Lung (tissue), 12 donors: ENCODE measurements around the gene SMARCA2. TPM values are rescaled to one million over a fixed set of nuclear protein-coding genes. Genes with fewer than 3 reads are reported as not detected.

Experiments
- ATAC-seq: fragments of 200-7000 bp; cut with Tn5 transposase; one replicate; pipeline ENCODE4 v1.9.1; 2020; ENCODE audit warnings: moderate number of reproducible peaks; ENCODE audit not compliant: insufficient read depth, low FRiP score
- DNase-seq, 3 donors: peaks; one replicate each; pipeline ENCODE4 v3.0.0-alpha.2; 2013 to 2017
- H3K27ac ChIP-seq, 2 donors: one replicate each; pipeline ENCODE4 v1.5.1; 2013; ENCODE audit warnings: mild to moderate bottlenecking in 2 of 2, moderate library complexity in 2 of 2, control low read depth in 1 of 2, inconsistent platforms in 1 of 2, low read depth in 1 of 2, low read length in 1 of 2
- H3K27me3 ChIP-seq, 3 donors: one replicate each; pipeline ENCODE4 v1.5.1; 2013; ENCODE audit warnings: low read length in 2 of 3; ENCODE audit not compliant: control insufficient read depth in 3 of 3, insufficient read depth in 3 of 3
- H3K36me3 ChIP-seq, 4 donors: one replicate each; pipeline ENCODE4 v1.5.1; 2013; ENCODE audit warnings: low read length in 4 of 4, mild to moderate bottlenecking in 1 of 4, moderate library complexity in 1 of 4; ENCODE audit not compliant: control insufficient read depth in 4 of 4, insufficient read depth in 4 of 4
- H3K4me1 ChIP-seq, 5 donors: one replicate each; pipeline ENCODE4 v1.5.1; 2013; ENCODE audit warnings: low read length in 5 of 5, mild to moderate bottlenecking in 2 of 5, moderate library complexity in 1 of 5; ENCODE audit not compliant: control insufficient read depth in 5 of 5, insufficient read depth in 5 of 5
- H3K4me3 ChIP-seq: one replicate; pipeline ENCODE4 v1.5.1; 2013; ENCODE audit warnings: mild to moderate bottlenecking, control low read depth, moderate library complexity
- H3K9ac ChIP-seq, 2 donors: one replicate each; pipeline ENCODE4 v1.5.1; 2013; ENCODE audit warnings: low read length in 2 of 2, control low read depth in 1 of 2; ENCODE audit not compliant: insufficient read depth in 1 of 2
- H3K9me3 ChIP-seq, 4 donors: one replicate each; pipeline ENCODE4 v1.5.1; 2013; ENCODE audit warnings: low read length in 3 of 4, mild to moderate bottlenecking in 1 of 4, moderate library complexity in 1 of 4; ENCODE audit not compliant: control insufficient read depth in 4 of 4, insufficient read depth in 3 of 4
- WGBS, 2 donors: extraction: QIAGEN DNeasy Blood & Tissue Kit; methylation state at CpG; one replicate each; pipeline ENCODE4 v1.1.7; 2013; 5-methylcytosine and 5-hydroxymethylcytosine counted together
- polyA plus RNA-seq, 2 donors: library from polyadenylated mRNA; stranded (reverse); fragments of 200-250 nt; gene quantifications; one replicate each; pipeline ENCODE4 v1.2.1, GENCODE V29; 2013
- total RNA-seq, 2 donors: library from RNA; depleted of rRNA in 1 of 2; stranded (reverse); fragments of >200 nt in 1 of 2; gene quantifications; one replicate each; pipeline ENCODE4 v1.2.1, GENCODE V29; 2014 to 2021
- TF ChIP-seq, protein P1 (sequence below): IDR thresholded peaks from 2 replicates; pipeline ENCODE4 v1.5.1; 2012; ENCODE audit warnings: mild to moderate bottlenecking; ENCODE audit errors: control extremely low read depth, extremely low read depth
- donor health status: control.
- donor health status: control.
- donor health status: Bipolar disorder and iron deficiency.
- donor health status: healthy.
- donor health status: DM: yes; HTN: yes; CAD: no.

The SMARCA2 gene
- total and polyA plus RNA-seq, 4 donors = 30.0 to 196 (median 80.2) TPM

DNA sequence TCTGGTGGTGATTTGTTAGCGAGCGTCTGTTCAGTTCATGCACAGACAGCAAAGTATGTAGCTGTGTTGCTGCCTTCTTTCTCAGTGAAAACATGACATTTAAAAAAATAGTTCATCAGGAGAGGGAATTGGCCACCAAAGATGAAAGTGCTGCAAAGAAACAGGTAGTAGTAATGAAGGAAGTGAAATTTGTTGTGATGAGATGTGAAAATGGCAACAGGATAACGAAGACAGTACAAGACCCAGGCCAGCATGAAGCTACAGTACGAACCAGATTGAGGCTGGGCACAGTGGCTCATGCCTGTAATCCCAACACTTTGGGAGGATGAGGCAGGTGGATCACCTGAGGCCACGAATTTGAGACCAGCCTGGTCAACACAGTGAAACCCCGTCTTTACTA, 136.0 kb downstream of the SMARCA2 start:
- H3K9me3 ChIP-seq = no peaks in the 10 kb centered on the region
- no peak overlapping the region for H3K4me3 ChIP-seq
- H3K27me3 ChIP-seq = no peaks in the 10 kb centered on the region
- WGBS, 2 donors = 88 to 91% methylated on average over 6 of the region's 6 CpGs
- DNase-seq = no peak
- TF ChIP-seq, protein P1, sequence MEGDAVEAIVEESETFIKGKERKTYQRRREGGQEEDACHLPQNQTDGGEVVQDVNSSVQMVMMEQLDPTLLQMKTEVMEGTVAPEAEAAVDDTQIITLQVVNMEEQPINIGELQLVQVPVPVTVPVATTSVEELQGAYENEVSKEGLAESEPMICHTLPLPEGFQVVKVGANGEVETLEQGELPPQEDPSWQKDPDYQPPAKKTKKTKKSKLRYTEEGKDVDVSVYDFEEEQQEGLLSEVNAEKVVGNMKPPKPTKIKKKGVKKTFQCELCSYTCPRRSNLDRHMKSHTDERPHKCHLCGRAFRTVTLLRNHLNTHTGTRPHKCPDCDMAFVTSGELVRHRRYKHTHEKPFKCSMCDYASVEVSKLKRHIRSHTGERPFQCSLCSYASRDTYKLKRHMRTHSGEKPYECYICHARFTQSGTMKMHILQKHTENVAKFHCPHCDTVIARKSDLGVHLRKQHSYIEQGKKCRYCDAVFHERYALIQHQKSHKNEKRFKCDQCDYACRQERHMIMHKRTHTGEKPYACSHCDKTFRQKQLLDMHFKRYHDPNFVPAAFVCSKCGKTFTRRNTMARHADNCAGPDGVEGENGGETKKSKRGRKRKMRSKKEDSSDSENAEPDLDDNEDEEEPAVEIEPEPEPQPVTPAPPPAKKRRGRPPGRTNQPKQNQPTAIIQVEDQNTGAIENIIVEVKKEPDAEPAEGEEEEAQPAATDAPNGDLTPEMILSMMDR = no peak
- H3K4me1 ChIP-seq = peaks cover 0 to 9% (median 3%) of the 10 kb centered on the region in 5 donors
- ATAC-seq = no peak
- no peak overlapping the region for H3K9ac ChIP-seq
- H3K27ac ChIP-seq = no peak overlapping the region
- H3K36me3 ChIP-seq = peaks cover 0 to 3% (median 3%) of the 10 kb centered on the region in 4 donors

DNA sequence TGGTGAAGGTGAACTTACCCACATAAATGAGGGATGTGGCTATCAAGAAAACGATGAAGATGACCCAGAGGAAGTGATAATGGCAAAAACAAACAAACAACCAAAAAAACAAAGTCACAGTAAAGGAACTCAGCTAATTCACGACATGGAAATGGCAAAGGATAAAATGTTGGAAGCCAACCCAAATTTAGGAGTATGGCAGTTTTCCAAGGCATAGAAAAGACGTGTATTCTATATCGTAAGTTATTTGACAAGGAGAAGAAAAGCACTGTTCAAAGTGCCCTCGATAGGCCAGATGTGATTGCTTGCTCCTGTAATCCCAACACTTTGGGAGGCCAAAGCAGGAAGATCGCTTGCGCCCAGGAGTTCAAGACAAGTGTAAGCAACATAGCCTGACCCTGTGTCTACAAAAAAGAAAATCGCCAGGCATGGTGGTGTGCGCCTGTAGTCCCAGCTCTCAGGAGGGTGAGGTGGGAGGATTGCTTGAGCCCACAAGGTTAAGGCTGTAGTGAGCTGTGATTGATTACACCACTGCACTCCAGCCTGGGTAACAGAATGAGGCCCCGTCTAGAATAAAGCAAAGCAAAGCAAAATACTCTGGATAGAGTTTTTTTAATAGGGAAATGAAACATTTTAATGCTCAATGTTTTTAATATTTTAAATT, 138.0 kb downstream of the SMARCA2 start:
- ATAC-seq (no peak), DNase-seq (peak in 2 of 3 donors; percentile 57)
- Histone ChIP-seq H3K4me3 (no peak overlapping the region), H3K9ac (no peak overlapping the region), H3K27ac (no peak overlapping the region), H3K9me3 (no peaks in the 10 kb centered on the region), H3K36me3 (peaks cover 0 to 3% (median 3%) of the 10 kb centered on the region in 4 donors), H3K4me1 (peaks cover 3 to 18% (median 13%) of the 10 kb centered on the region in 5 donors), H3K27me3 (no peaks in the 10 kb centered on the region)
- TF ChIP-seq, protein P1 = no peak
- WGBS, 2 donors = 70 to 73% methylated on average over 10 of the region's 10 CpGs

DNA sequence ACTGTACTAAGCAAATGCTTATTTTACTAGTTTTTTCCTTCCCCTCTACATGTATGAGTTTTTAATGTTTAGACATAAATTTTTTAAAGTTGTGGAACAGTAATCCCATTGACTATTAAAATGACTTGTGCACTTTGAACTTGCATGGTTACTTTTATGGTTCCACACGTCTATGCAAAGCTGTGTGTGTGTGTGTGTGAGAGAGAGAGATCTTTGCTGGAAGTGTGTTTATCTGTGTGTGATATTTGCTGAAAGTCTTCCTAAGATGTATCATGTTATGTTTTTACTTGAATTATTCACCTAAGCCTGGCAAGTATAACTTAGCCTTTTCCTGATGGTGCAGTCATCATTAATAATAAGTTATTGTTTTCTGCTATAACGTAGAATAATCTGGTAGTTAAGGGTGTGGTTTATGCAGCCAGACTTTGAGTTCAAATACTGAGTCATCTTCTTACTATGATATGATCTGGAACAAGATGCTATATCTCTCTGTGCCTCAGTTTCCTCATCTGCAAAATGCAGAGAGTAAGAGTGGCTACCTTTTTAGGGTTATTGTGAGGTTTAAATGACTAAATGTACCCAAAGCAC, 138.6 kb downstream of the SMARCA2 start:
- Histone ChIP-seq H3K27ac (no peak overlapping the region), H3K4me3 (no peak overlapping the region), H3K36me3 (peaks cover 0 to 3% (median 3%) of the 10 kb centered on the region in 4 donors), H3K9me3 (no peaks in the 10 kb centered on the region), H3K4me1 (peaks cover 3 to 19% (median 13%) of the 10 kb centered on the region in 5 donors), H3K27me3 (no peaks in the 10 kb centered on the region), H3K9ac (no peak overlapping the region)
- TF ChIP-seq, protein P1 = no peak
- ATAC-seq = no peak
- WGBS, 2 donors = 50 to 60% methylated on average over 2 of the region's 2 CpGs
- no peak for DNase-seq
